Kidney (tissue), 14 donors: ENCODE results near the gene ZBTB7C. TPM values are rescaled to one million over a fixed set of nuclear protein-coding genes. Genes with fewer than 3 reads are reported as not detected.

Experiments used
- DNase-seq, 5 donors: peaks; one replicate each; pipeline ENCODE4 v3.0.0-alpha.2; 2013 to 2020
- FAIRE-seq: peaks from 2 replicates; lab custom pipeline; 2012; peaks lifted over from hg19 to GRCh38; lab: Jason Lieb, UNC
- H3K27ac ChIP-seq, 2 donors: one replicate each; pipeline ENCODE4 v1.7.0; 2013; ENCODE audit warnings: low read depth in 2 of 2, low read length in 2 of 2, inconsistent platforms in 1 of 2
- H3K27me3 ChIP-seq: one replicate; pipeline ENCODE4 v1.7.1; 2013; ENCODE audit warnings: low read length, inconsistent platforms; ENCODE audit not compliant: control insufficient read depth, insufficient read depth
- H3K36me3 ChIP-seq, 3 donors: one replicate each; pipeline versions ENCODE4 v1.7.0 to v1.7.1; 2013; ENCODE audit warnings: low read length in 3 of 3, control low read depth in 1 of 3, inconsistent platforms in 1 of 3; ENCODE audit not compliant: insufficient read depth in 3 of 3, control insufficient read depth in 2 of 3
- H3K4me1 ChIP-seq, 3 donors: one replicate each; pipeline versions ENCODE4 v1.7.0 to v1.7.1; 2013; ENCODE audit warnings: low read length in 3 of 3, inconsistent platforms in 1 of 3, low read depth in 1 of 3; ENCODE audit not compliant: control insufficient read depth in 2 of 3, insufficient read depth in 2 of 3
- H3K4me3 ChIP-seq, 3 donors: one replicate each; pipeline versions ENCODE4 v1.7.0 to v1.8.1; 2013; ENCODE audit warnings: low read length in 3 of 3, control low read depth in 1 of 3, inconsistent platforms in 1 of 3
- H3K9ac ChIP-seq, 3 donors: one replicate each; pipeline versions ENCODE4 v1.7.0 to v1.7.1; 2013; ENCODE audit warnings: low read length in 3 of 3, control low read depth in 1 of 3, inconsistent platforms in 1 of 3
- H3K9me3 ChIP-seq, 3 donors: one replicate each; pipeline versions ENCODE4 v1.7.0 to v1.7.1; 2013; ENCODE audit warnings: low read length in 3 of 3, control low read depth in 1 of 3, inconsistent platforms in 1 of 3; ENCODE audit not compliant: control insufficient read depth in 2 of 3, insufficient read depth in 1 of 3
- intact Hi-C: fragments of 100-400 bp; cut with DNase I; formaldehyde crosslinking; loops from one replicate; pipeline ENCODE4 v1.11.1; 2022
- polyA plus RNA-seq: library from polyadenylated mRNA; stranded (reverse); fragments of 350-450 nt; fragmentation: Illumina TruSeq; extraction: RNeasy Lipid Tissue Mini Kit (QIAGEN cat#74804); gene quantifications from one replicate; pipeline ENCODE4 v1.2.3, GENCODE V29; 2014; ENCODE audit warnings: low read depth, low replicate concordance; ENCODE audit not compliant: insufficient read depth
- total RNA-seq: library from RNA; stranded (reverse); fragmentation: NEBNext Ultra II Directional; extraction: Animal tissue kit (Norgen Biotek cat#: 25700); gene quantifications from one replicate; pipeline ENCODE4 v1.2.1, GENCODE V29; 2021
- TF ChIP-seq, protein P1 (sequence below): IDR thresholded peaks from 3 replicates; pipeline ENCODE4 v1.5.1; 2012; ENCODE audit warnings: mild to moderate bottlenecking, moderate library complexity, borderline replicate concordance; ENCODE audit not compliant: insufficient read depth; ENCODE audit errors: extremely low read depth
- donor health status: control.
- donor health status: control.
- donor health status: control.
- donor health status: control.
- donor health status: control.
- donor health status: DM: yes; HTN: yes; CAD: no.
- donor health status: Normal renal cell carcinoma (clear cell type).

The ZBTB7C gene
- total and polyA plus RNA-seq, 2 donors from 2014 or later = 1.8 to 13.8 TPM

DNA sequence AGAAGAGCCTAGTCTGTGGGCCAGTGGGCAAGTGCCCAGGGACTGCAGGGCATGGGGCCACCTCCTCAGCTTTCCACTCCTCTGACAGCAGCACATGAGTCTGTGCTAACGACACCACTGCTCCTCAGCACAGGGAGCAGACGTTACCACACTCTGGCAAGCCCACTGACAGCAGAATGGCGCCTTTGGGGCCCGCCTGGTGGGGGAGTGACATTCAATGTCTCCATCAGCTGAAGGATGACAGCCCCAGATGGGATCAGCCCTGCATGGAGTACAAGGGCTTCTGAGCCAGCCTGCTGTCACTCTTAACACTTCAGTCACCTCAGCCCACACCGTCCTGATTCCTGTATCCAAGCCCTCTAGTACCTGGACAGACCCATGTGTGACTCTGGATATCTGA lies 329.3 kb downstream of the ZBTB7C start:
- DNase-seq (peak in 1 of 5 donors; percentile 41), FAIRE-seq (no peak)
- H3K9ac ChIP-seq = no peak overlapping the region
- no peaks in the 10 kb centered on the region for H3K36me3 ChIP-seq
- no peak overlapping the region for H3K27ac ChIP-seq
- H3K9me3 ChIP-seq = no peaks in the 10 kb centered on the region
- no peak overlapping the region for H3K4me3 ChIP-seq
- no peaks in the 10 kb centered on the region for H3K4me1 ChIP-seq
- H3K27me3 ChIP-seq = no peaks in the 10 kb centered on the region
- intact Hi-C loops = no loop called here
- TF ChIP-seq, protein P1, sequence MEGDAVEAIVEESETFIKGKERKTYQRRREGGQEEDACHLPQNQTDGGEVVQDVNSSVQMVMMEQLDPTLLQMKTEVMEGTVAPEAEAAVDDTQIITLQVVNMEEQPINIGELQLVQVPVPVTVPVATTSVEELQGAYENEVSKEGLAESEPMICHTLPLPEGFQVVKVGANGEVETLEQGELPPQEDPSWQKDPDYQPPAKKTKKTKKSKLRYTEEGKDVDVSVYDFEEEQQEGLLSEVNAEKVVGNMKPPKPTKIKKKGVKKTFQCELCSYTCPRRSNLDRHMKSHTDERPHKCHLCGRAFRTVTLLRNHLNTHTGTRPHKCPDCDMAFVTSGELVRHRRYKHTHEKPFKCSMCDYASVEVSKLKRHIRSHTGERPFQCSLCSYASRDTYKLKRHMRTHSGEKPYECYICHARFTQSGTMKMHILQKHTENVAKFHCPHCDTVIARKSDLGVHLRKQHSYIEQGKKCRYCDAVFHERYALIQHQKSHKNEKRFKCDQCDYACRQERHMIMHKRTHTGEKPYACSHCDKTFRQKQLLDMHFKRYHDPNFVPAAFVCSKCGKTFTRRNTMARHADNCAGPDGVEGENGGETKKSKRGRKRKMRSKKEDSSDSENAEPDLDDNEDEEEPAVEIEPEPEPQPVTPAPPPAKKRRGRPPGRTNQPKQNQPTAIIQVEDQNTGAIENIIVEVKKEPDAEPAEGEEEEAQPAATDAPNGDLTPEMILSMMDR = no peak

DNA sequence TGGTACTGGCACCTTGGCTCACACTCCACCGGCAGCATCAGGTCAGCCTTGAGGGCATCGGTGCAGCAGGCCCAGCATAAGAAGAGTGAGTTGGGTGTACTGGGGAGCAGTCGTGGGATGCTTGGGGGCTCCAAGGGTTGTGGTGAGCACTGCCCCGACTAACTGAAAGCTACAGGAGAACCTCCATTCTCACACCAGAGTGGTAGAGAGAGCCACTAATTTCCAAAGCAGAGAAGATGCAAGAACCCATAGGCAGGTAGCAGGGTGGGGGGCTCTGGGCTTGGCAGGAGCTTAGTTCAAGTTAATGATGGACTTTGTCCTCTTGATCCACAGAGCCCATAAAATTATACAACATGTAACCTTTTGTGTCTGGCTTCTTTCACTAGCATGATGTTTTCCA lies 330.7 kb downstream of the ZBTB7C start:
- Histone ChIP-seq H3K4me3 (no peak overlapping the region), H3K27me3 (no peaks in the 10 kb centered on the region), H3K27ac (no peak overlapping the region), H3K4me1 (no peaks in the 10 kb centered on the region), H3K36me3 (no peaks in the 10 kb centered on the region), H3K9ac (no peak overlapping the region), H3K9me3 (no peaks in the 10 kb centered on the region)
- TF ChIP-seq, protein P1 = no peak
- FAIRE-seq (no peak), DNase-seq (no peak)
- intact Hi-C loops = no loop called here

DNA sequence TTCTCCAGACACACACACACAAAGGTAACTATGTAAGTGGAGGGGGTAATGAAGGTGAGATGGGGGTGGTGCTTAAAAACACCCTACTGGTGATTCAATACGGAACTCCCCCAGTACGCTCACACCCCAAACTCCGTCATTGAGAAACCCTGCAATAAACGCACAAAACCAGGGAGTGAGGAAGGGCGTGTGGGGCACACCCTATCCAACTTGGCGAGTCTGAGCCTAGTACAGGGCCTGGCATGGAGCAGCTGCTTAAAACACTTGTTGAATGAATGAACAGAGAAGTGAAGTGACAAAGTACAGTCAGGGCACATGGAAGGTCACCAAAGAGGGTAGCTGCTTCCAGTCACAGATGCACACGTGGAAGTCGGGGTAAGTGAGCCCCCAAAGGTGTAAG lies 331.9 kb downstream of the ZBTB7C start:
- intact Hi-C loops = no loop called here
- no peak for DNase-seq
- FAIRE-seq = no peak
- Histone ChIP-seq H3K27ac (no peak overlapping the region), H3K4me1 (no peaks in the 10 kb centered on the region), H3K9me3 (no peaks in the 10 kb centered on the region), H3K4me3 (no peak overlapping the region), H3K27me3 (no peaks in the 10 kb centered on the region), H3K36me3 (no peaks in the 10 kb centered on the region), H3K9ac (no peak overlapping the region)
- TF ChIP-seq, protein P1 = no peak

DNA sequence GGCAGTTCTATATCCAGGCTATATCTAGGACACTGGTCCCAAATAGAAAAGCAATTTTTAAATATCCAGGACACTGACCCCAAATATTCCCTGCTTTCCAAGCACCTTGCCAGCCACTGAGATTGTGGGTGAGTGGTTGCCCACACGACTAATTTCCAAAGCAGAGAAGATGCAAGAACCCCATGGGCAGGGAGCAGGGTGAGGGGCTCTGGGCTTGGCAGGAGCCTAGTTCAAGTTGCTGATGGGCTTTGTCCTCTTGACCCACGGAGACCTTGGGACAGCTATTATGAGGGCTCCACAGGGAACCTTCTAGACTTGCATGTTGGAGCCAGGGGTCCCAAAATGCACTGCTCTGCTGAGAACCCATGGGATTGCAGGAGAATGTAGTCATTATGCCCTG lies 332.7 kb downstream of the ZBTB7C start:
- DNase-seq (no peak), FAIRE-seq (no peak)
- H3K27ac ChIP-seq = no peak overlapping the region
- H3K4me1 ChIP-seq = no peaks in the 10 kb centered on the region
- H3K9me3 ChIP-seq = no peaks in the 10 kb centered on the region
- TF ChIP-seq, protein P1 = no peak
- intact Hi-C loops = no loop called here
- H3K9ac ChIP-seq = no peak overlapping the region
- no peaks in the 10 kb centered on the region for H3K36me3 ChIP-seq
- no peaks in the 10 kb centered on the region for H3K27me3 ChIP-seq
- no peak overlapping the region for H3K4me3 ChIP-seq
